HCEC 1CT (cell line): ENCODE measurements around the gene SERHL2.
"Not testable (repeated sequence)": the region's sequence is repeated elsewhere in the genome, so short reads cannot be mapped to it uniquely, and the experiment has no call there.

ENCODE experiments used
- DNase-seq: peaks from one replicate; pipeline ENCODE4 v3.0.0-alpha.2; 2017

The SERHL2 gene

GRCh38 chr22:42536166-42536565, 17.6 kb upstream of the SERHL2 start:
- DNase-seq = no peak

- DNase-seq = not testable (repeated sequence)
These were observed 17.1 kb upstream of the SERHL2 start for GRCh38 chr22:42536634-42537033.

GRCh38 chr22:42537199-42537831, 16.4 kb upstream of the SERHL2 start:
- DNase-seq = not testable (repeated sequence)

- DNase-seq = peak; percentile 36
These were observed 14.5 kb upstream of the SERHL2 start for GRCh38 chr22:42539236-42539771.

GRCh38 chr22:42544686-42545085, 9.1 kb upstream of the SERHL2 start:
- no peak for DNase-seq

GRCh38 chr22:42547562-42547961, 6.2 kb upstream of the SERHL2 start:
- DNase-seq = no peak

GRCh38 chr22:42548126-42548525, 5.6 kb upstream of the SERHL2 start:
- DNase-seq = not testable (repeated sequence)

- no peak for DNase-seq
These were observed 5.0 kb upstream of the SERHL2 start for GRCh38 chr22:42548597-42549330.

GRCh38 chr22:42549331-42550060, 4.3 kb upstream of the SERHL2 start:
- DNase-seq = no peak

GRCh38 chr22:42552294-42552647, 1.5 kb upstream of the SERHL2 start:
- DNase-seq = not testable (repeated sequence)

GRCh38 chr22:42560381-42560780, 6.6 kb downstream of the SERHL2 start:
- no peak for DNase-seq

- DNase-seq = no peak
These were observed 7.0 kb downstream of the SERHL2 start for GRCh38 chr22:42560781-42561180.

- DNase-seq = no peak
These were observed 8.1 kb downstream of the SERHL2 start for GRCh38 chr22:42561856-42562255.

- no peak for DNase-seq
These were observed 8.5 kb downstream of the SERHL2 start for GRCh38 chr22:42562279-42562678.

GRCh38 chr22:42562684-42563083, 8.9 kb downstream of the SERHL2 start:
- no peak for DNase-seq

- DNase-seq = not testable (repeated sequence)
These were observed 10.2 kb downstream of the SERHL2 start for GRCh38 chr22:42563943-42564342.

- no peak for DNase-seq
These were observed 10.9 kb downstream of the SERHL2 start for GRCh38 chr22:42564699-42565098.

- no peak for DNase-seq
These were observed 12.2 kb downstream of the SERHL2 start for GRCh38 chr22:42565956-42566355.

- not testable (repeated sequence) for DNase-seq
These were observed 14.2 kb downstream of the SERHL2 start for GRCh38 chr22:42567950-42568349.

- DNase-seq = not testable (repeated sequence)
These were observed 16.8 kb downstream of the SERHL2 start for GRCh38 chr22:42570580-42570979.

GRCh38 chr22:42571068-42571467, 17.3 kb downstream of the SERHL2 start:
- not testable (repeated sequence) for DNase-seq

GRCh38 chr22:42574046-42574445, 20.3 kb downstream of the SERHL2 start:
- not testable (repeated sequence) for DNase-seq

GRCh38 chr22:42574468-42574867, 20.7 kb downstream of the SERHL2 start:
- not testable (repeated sequence) for DNase-seq
